H9 (cell line): ENCODE measurements around the gene TSLP. TPM values are rescaled to one million over a fixed set of nuclear protein-coding genes. Genes with fewer than 3 reads are reported as not detected.
A peak's percentile ranks its signal among the peaks of the same experiment; 100 is the strongest.

Source experiments
- DNase-seq: peaks from one replicate; pipeline ENCODE4 v3.0.0-alpha.2; 2017
- H2AFZ ChIP-seq: one replicate; pipeline ENCODE4 v1.6.1; 2013; ENCODE audit warnings: mild to moderate bottlenecking, low read length, control low read depth, moderate library complexity
- H2AK5ac ChIP-seq: 2 replicates; pipeline ENCODE4 v1.6.1; 2013; ENCODE audit warnings: low read length, control low read depth, mixed read lengths; ENCODE audit not compliant: insufficient read length
- H2BK120ac ChIP-seq: one replicate; pipeline ENCODE4 v1.6.1; 2013; ENCODE audit warnings: low read depth, mild to moderate bottlenecking, low read length, control low read depth, inconsistent platforms; ENCODE audit not compliant: poor library complexity, severe bottlenecking
- H2BK12ac ChIP-seq: 2 replicates; pipeline ENCODE4 v1.6.1; 2013; ENCODE audit warnings: low read length, control low read depth, mixed read lengths, low read depth; ENCODE audit not compliant: insufficient read length
- H2BK15ac ChIP-seq: 2 replicates; pipeline ENCODE4 v1.6.1; 2013; ENCODE audit warnings: low read depth, low read length, control low read depth
- H2BK20ac ChIP-seq: one replicate; pipeline ENCODE4 v1.6.1; 2013; ENCODE audit warnings: low read depth, mild to moderate bottlenecking, low read length, control low read depth, inconsistent platforms; ENCODE audit not compliant: poor library complexity, severe bottlenecking
- H2BK5ac ChIP-seq: 2 replicates; pipeline ENCODE4 v1.6.1; 2013; ENCODE audit warnings: low read length, control low read depth, mixed read lengths; ENCODE audit not compliant: insufficient read length
- H3K14ac ChIP-seq: 2 replicates; pipeline ENCODE4 v1.6.1; 2013; ENCODE audit warnings: low read length, control low read depth; ENCODE audit not compliant: insufficient read depth
- H3K18ac ChIP-seq: 2 replicates; pipeline ENCODE4 v1.6.1; 2013; ENCODE audit warnings: low read depth, mild to moderate bottlenecking, mixed read lengths, low read length, control low read depth; ENCODE audit not compliant: insufficient read length
- H3K23ac ChIP-seq: 2 replicates; pipeline ENCODE4 v1.6.1; 2013; ENCODE audit warnings: low read length, control low read depth, mixed read lengths, low read depth; ENCODE audit not compliant: insufficient read length
- H3K23me2 ChIP-seq: 2 replicates; pipeline ENCODE4 v1.6.1; 2013; ENCODE audit warnings: low read depth, mild to moderate bottlenecking, mixed read lengths, low read length, control low read depth; ENCODE audit not compliant: insufficient read length, poor library complexity, severe bottlenecking
- H3K27ac ChIP-seq: 2 replicates; pipeline ENCODE4 v1.5.1; 2013; ENCODE audit warnings: low read length, control low read depth, mixed read lengths, low read depth; ENCODE audit not compliant: insufficient read length
- H3K27me3 ChIP-seq: 2 replicates; pipeline ENCODE4 v1.6.1; 2013; ENCODE audit warnings: low read length, control low read depth, inconsistent platforms; ENCODE audit not compliant: insufficient read depth
- H3K4ac ChIP-seq: 2 replicates; pipeline ENCODE4 v1.6.1; 2013; ENCODE audit warnings: low read depth, mild to moderate bottlenecking, control low read depth, inconsistent platforms, low read length, moderate library complexity
- H3K4me1 ChIP-seq: 2 replicates; pipeline ENCODE4 v1.6.1; 2013; ENCODE audit warnings: low read length, control low read depth, inconsistent platforms; ENCODE audit not compliant: insufficient read depth
- H3K4me2 ChIP-seq: 2 replicates; pipeline ENCODE4 v1.6.1; 2013; ENCODE audit warnings: low read length, control low read depth, mixed read lengths; ENCODE audit not compliant: insufficient read length, insufficient read depth
- H3K56ac ChIP-seq: 2 replicates; pipeline ENCODE4 v1.6.1; 2013; ENCODE audit warnings: low read depth, mild to moderate bottlenecking, mixed read lengths, low read length, control low read depth; ENCODE audit not compliant: insufficient read length
- H3K79me1 ChIP-seq: 2 replicates; pipeline ENCODE4 v1.6.1; 2013; ENCODE audit warnings: low read depth, mild to moderate bottlenecking, moderate library complexity, low read length, control low read depth, inconsistent platforms; ENCODE audit not compliant: insufficient read depth, poor library complexity, severe bottlenecking
- H3K79me2 ChIP-seq: 2 replicates; pipeline ENCODE4 v1.6.1; 2013; ENCODE audit warnings: low read length, control low read depth, inconsistent platforms; ENCODE audit not compliant: insufficient read depth
- H3K9ac ChIP-seq: 2 replicates; pipeline ENCODE4 v1.6.1; 2013; ENCODE audit warnings: low read length, control low read depth, mixed read lengths; ENCODE audit not compliant: insufficient read length; ENCODE audit errors: extremely low read depth
- H3K9me3 ChIP-seq: one replicate; pipeline ENCODE4 v1.6.1; 2013; ENCODE audit warnings: low read depth, low read length, inconsistent platforms; ENCODE audit not compliant: control insufficient read depth
- H3T11ph ChIP-seq: one replicate; pipeline ENCODE4 v1.6.1; 2013; ENCODE audit warnings: mild to moderate bottlenecking, low read length, control low read depth, inconsistent platforms
- H4K20me1 ChIP-seq: one replicate; pipeline ENCODE4 v1.6.1; 2013; ENCODE audit not compliant: control insufficient read depth, insufficient read length, insufficient read depth
- H4K5ac ChIP-seq: 2 replicates; pipeline ENCODE4 v1.6.1; 2013; ENCODE audit warnings: low read depth, mild to moderate bottlenecking, mixed read lengths, low read length, control low read depth; ENCODE audit not compliant: insufficient read length
- H4K8ac ChIP-seq: replicated peaks from 2 replicates; pipeline ENCODE4 v1.6.1; 2013; ENCODE audit warnings: low read length, control low read depth, mixed read lengths, low read depth; ENCODE audit not compliant: insufficient read length
- H4K91ac ChIP-seq: 2 replicates; pipeline ENCODE4 v1.6.1; 2013; ENCODE audit warnings: low read depth, mild to moderate bottlenecking, moderate library complexity, mixed read lengths, low read length, control low read depth; ENCODE audit not compliant: insufficient read length
- H3K27ac Mint-ChIP-seq, 3 experiments: 2 replicates in 2 of 3; 3 replicates in 1 of 3; pipeline ENCODE4 v1.8.0; 2020 to 2021; ENCODE audit warnings: mixed read lengths in 3 of 3, mild to moderate bottlenecking in 1 of 3, moderate library complexity in 1 of 3
- H3K27me3 Mint-ChIP-seq: 2 replicates; pipeline ENCODE4 v1.8.0; 2021; ENCODE audit warnings: low read depth, mild to moderate bottlenecking, moderate library complexity, mixed read lengths
- H3K36me3 Mint-ChIP-seq, 3 experiments: 2 replicates in 2 of 3; 3 replicates in 1 of 3; pipeline ENCODE4 v1.8.0; 2020 to 2021; ENCODE audit warnings: low read depth in 3 of 3, mixed read lengths in 3 of 3; ENCODE audit not compliant: insufficient read depth in 1 of 3
- H3K4me1 Mint-ChIP-seq, 2 experiments: 2 replicates each; pipeline ENCODE4 v1.8.0; 2020; ENCODE audit warnings: mixed read lengths in 2 of 2
- H3K4me3 Mint-ChIP-seq, 2 experiments: 2 replicates in 1 of 2; 3 replicates in 1 of 2; pipeline ENCODE4 v1.8.0; 2020 to 2021; ENCODE audit warnings: mild to moderate bottlenecking in 2 of 2, mixed read lengths in 2 of 2, moderate library complexity in 1 of 2
- H3K9me3 Mint-ChIP-seq, 2 experiments: 2 replicates in 1 of 2; 3 replicates in 1 of 2; pipeline ENCODE4 v1.8.0; 2020; ENCODE audit warnings: mild to moderate bottlenecking in 2 of 2, mixed read lengths in 2 of 2, moderate library complexity in 1 of 2
- WGBS: extraction: QIAGEN DNeasy Blood & Tissue Kit; methylation state at CpG from one replicate; pipeline ENCODE4 v1.1.7; 2013; ENCODE audit warnings: missing lambda C conversion rate, low lambda C conversion rate, mixed read lengths; ENCODE audit not compliant: insufficient read length; ENCODE audit errors: extremely low coverage; 5-methylcytosine and 5-hydroxymethylcytosine counted together
- total RNA-seq: library from RNA; stranded (reverse); gene quantifications from 2 replicates; pipeline ENCODE4 v1.2.1, GENCODE V29; 2021
- TF ChIP-seq, protein P1 (sequence below): fragments of 200-600 bp; sonication (generic); conservative IDR thresholded peaks from 3 replicates; pipeline ENCODE4 v1.8.0; 2021; ENCODE audit warnings: antibody characterized with exemption, mild to moderate bottlenecking

The TSLP gene
- total RNA-seq, 1 experiment from 2014 or later = 0.63 TPM

DNA sequence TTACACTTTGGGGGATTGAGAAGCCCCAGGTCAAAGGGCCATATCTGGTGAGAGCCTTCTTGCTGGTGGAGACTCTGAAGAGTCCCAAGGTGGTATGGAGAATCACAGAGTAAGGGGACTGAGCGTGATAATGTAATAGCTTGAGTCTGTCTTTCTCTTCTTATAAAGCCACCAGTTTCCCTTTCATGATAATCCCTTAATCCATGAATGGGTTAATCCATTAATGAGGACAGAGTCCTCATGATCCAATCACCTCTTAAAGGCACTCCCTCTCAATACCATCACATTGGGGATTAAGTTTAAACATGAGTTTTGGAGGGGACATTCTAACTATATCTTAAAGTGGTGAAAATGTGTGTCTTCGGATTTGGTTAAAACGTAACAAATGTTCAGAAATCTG lies 42.2 kb downstream of the TSLP start:
- H3K23ac ChIP-seq = no peak overlapping the region
- H3K4me2 ChIP-seq = no peak overlapping the region
- peaks cover 28 to 29% of the 10 kb centered on the region in 2 experiments for H3K4me1 Mint-ChIP-seq
- no peaks in the 10 kb centered on the region for H4K20me1 ChIP-seq
- WGBS = no CpG with 5 or more reads among the region's 3 CpGs
- H3K18ac ChIP-seq = no peak overlapping the region
- no peaks in the 10 kb centered on the region for H3K79me1 ChIP-seq
- H4K91ac ChIP-seq = no peak overlapping the region
- H2BK120ac ChIP-seq = no peak overlapping the region
- no peak overlapping the region for H4K5ac ChIP-seq
- H2AFZ ChIP-seq = no peak overlapping the region
- no peaks in the 10 kb centered on the region for H3K27me3 ChIP-seq
- no peak overlapping the region for H2BK12ac ChIP-seq
- H3K9me3 ChIP-seq = no peaks in the 10 kb centered on the region
- H3T11ph ChIP-seq = no peak overlapping the region
- H2AK5ac ChIP-seq = no peak overlapping the region
- no peaks in the 10 kb centered on the region for H3K9me3 Mint-ChIP-seq
- DNase-seq = no peak
- no peaks in the 10 kb centered on the region for H3K79me2 ChIP-seq
- no peaks in the 10 kb centered on the region for H3K23me2 ChIP-seq
- peak overlapping the region in 1 of 3 experiments; percentile 15; a peak in 2 of 7 replicates for H3K27ac Mint-ChIP-seq
- H3K56ac ChIP-seq = no peak overlapping the region
- H3K9ac ChIP-seq = no peak overlapping the region
- H2BK5ac ChIP-seq = no peak overlapping the region
- H3K4me1 ChIP-seq = no peaks in the 10 kb centered on the region; the same call in 1 of the 2 replicates
- no peak overlapping the region for H2BK15ac ChIP-seq
- peaks cover 8 to 32% (median 21%) of the 10 kb centered on the region in 3 experiments; a peak in 6 of 7 replicates for H3K36me3 Mint-ChIP-seq
- no peak overlapping the region for H3K27ac ChIP-seq
- H3K14ac ChIP-seq = no peak overlapping the region
- H3K4ac ChIP-seq = no peak overlapping the region
- TF ChIP-seq, protein P1, sequence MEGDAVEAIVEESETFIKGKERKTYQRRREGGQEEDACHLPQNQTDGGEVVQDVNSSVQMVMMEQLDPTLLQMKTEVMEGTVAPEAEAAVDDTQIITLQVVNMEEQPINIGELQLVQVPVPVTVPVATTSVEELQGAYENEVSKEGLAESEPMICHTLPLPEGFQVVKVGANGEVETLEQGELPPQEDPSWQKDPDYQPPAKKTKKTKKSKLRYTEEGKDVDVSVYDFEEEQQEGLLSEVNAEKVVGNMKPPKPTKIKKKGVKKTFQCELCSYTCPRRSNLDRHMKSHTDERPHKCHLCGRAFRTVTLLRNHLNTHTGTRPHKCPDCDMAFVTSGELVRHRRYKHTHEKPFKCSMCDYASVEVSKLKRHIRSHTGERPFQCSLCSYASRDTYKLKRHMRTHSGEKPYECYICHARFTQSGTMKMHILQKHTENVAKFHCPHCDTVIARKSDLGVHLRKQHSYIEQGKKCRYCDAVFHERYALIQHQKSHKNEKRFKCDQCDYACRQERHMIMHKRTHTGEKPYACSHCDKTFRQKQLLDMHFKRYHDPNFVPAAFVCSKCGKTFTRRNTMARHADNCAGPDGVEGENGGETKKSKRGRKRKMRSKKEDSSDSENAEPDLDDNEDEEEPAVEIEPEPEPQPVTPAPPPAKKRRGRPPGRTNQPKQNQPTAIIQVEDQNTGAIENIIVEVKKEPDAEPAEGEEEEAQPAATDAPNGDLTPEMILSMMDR = no peak
- H3K4me3 Mint-ChIP-seq = no peak overlapping the region
- no peak overlapping the region for H4K8ac ChIP-seq
- H2BK20ac ChIP-seq = no peak overlapping the region
- no peaks in the 10 kb centered on the region for H3K27me3 Mint-ChIP-seq
